Ovary (tissue), 9 donors: Measurements from ENCODE around the gene EMILIN2. TPM values are rescaled to one million over a fixed set of nuclear protein-coding genes. Genes with fewer than 3 reads are reported as not detected.

ENCODE experiments used
- DNase-seq, 5 donors: peaks; one replicate each; pipeline ENCODE4 v3.0.0-alpha.2; 2019 to 2020
- H3K27ac ChIP-seq, 2 donors: fragments of 200-600 bp; one replicate each; pipeline versions ENCODE4 v1.5.1 to v1.8.0; 2019 to 2022
- H3K27me3 ChIP-seq: fragments of 200-600 bp; one replicate; pipeline ENCODE4 v1.8.0; 2022
- H3K36me3 ChIP-seq: fragments of 200-600 bp; sonication (generic); one replicate; pipeline ENCODE4 v1.5.1; 2019
- H3K4me1 ChIP-seq: one replicate; pipeline ENCODE4 v1.8.1; 2013; ENCODE audit warnings: mild to moderate bottlenecking, moderate library complexity; ENCODE audit not compliant: insufficient read depth
- H3K4me3 ChIP-seq: fragments of 200-600 bp; sonication (generic); one replicate; pipeline ENCODE4 v1.5.1; 2017
- H3K9me3 ChIP-seq, 2 donors: fragments of 200-600 bp in 1 of 2; sonication (generic) in 1 of 2; one replicate each; pipeline versions ENCODE4 v1.5.1 to v1.8.1; 2013 to 2019; ENCODE audit warnings: mild to moderate bottlenecking in 1 of 2, moderate library complexity in 1 of 2
- CTCF ChIP-seq, 3 donors: fragments of 450-650 bp in 2 of 3; fragments of 200-600 bp in 1 of 3; IDR thresholded peaks; one replicate each; pipeline versions ENCODE4 v1.5.1 to v1.8.0; 2016 to 2022; ENCODE audit warnings: antibody characterized with exemption in 3 of 3, mild to moderate bottlenecking in 1 of 3
- EP300 ChIP-seq: sonication (generic); formaldehyde crosslinking; IDR thresholded peaks from one replicate; pipeline ENCODE4 v1.6.1; 2017; ENCODE audit warnings: antibody characterized with exemption
- POLR2A ChIP-seq: fragments of 450-650 bp; IDR thresholded peaks from one replicate; pipeline ENCODE4 v1.6.1; 2017; ENCODE audit warnings: antibody characterized with exemption, mild to moderate bottlenecking, moderate library complexity
- WGBS, 3 donors: extraction: QIAGEN DNeasy Blood & Tissue Kit in 1 of 3; methylation state at CpG; one replicate each; pipeline versions ENCODE4 v1.1.5 to v1.1.7; 2013 to 2017; 5-methylcytosine and 5-hydroxymethylcytosine counted together
- intact Hi-C, 4 donors: fragments of 100-400 bp; cut with DNase I; formaldehyde crosslinking; loops; one replicate each; pipeline versions ENCODE4 v1.11.0 to v1.15.1; 2022 to 2023
- polyA plus RNA-seq, 2 donors: library from polyadenylated mRNA; stranded (reverse); fragments of 200-250 nt in 1 of 2; fragments of 350-450 nt in 1 of 2; fragmentation: Illumina TruSeq in 1 of 2; extraction: RNeasy Lipid Tissue Mini Kit (QIAGEN cat#74804) in 1 of 2; gene quantifications; one replicate each; pipeline ENCODE4 v1.2.3, GENCODE V29; 2013 to 2014
- total RNA-seq, 7 donors: library from RNA; depleted of rRNA in 2 of 7; stranded (reverse); fragments of >200 nt in 2 of 7; fragmentation: NEBNext Ultra II Directional in 3 of 7; extraction: Animal tissue kit (Norgen Biotek cat#: 25700) in 3 of 7; gene quantifications; one replicate each; pipeline versions ENCODE4 v1.1.0 to v1.2.4, GENCODE V29; 2016 to 2023
- donor health status: DM: no; HTN: no; CAD: no; lungs with moderate emphysema.
- donor health status: DM: no; HTN: no; CAD: no.
- donor health status: Bipolar disorder and iron deficiency.
- donor health status: DM: yes; HTN: yes; CAD: no.
- donor health status: DM: no; HTN: no; CAD: no.
- donor health status: DM: yes; HTN: yes; CAD: no.

Gene EMILIN2
- total and polyA plus RNA-seq, 9 donors, result 16.5 to 40.4 (median 34.3) TPM

- no peak for TF ChIP-seq POLR2A
- TF ChIP-seq EP300, result no peak
- Histone ChIP-seq H3K4me1 (peaks cover 6% of the 10 kb centered on the region), H3K27me3 (no peaks in the 10 kb centered on the region), H3K9me3 (no peaks in the 10 kb centered on the region), H3K4me3 (no peak overlapping the region), H3K36me3 (no peaks in the 10 kb centered on the region), H3K27ac (peak overlapping the region in 1 of 2 donors; percentile 88)
- WGBS, 3 donors, result 43 to 68% (median 62%) methylated on average over 14 of the region's 14 CpGs
- peak in 3 of 5 donors; percentile 33 to 66 (median 58) for DNase-seq
- intact Hi-C loops, result loop anchor here in 1 of 4 donors (10.0 kb wide), 2 partner anchors 47 to 137 kb away; no protein-coding TSS in a partner anchor
These were observed 54.7 kb downstream of the EMILIN2 start for GRCh38 chr18:2901423-2901985.

DNA sequence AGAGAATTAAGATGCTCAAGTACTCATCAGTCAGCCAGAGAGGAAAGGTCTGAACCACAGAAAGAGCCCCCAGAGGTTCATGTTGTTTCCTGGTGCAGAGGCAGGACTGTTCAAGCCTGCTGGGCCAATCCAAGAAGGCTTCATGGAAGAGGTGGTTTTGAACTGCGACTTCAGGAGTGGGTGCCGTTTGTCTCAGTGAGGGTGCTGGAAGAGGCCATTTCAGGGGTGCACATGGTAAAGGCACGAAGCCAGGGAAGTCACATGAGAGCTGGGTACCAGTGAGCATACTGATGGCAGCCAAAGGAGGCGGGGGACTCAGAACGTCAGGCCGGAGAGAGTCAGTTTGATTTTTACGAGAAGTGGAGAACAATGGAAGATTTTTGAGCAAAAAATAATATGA is 55.5 kb downstream of the EMILIN2 start:
- Histone ChIP-seq H3K27me3 (no peaks in the 10 kb centered on the region), H3K9me3 (no peaks in the 10 kb centered on the region), H3K4me3 (no peak overlapping the region), H3K27ac (peak overlapping the region; percentile 66 to 88), H3K36me3 (no peaks in the 10 kb centered on the region), H3K4me1 (peaks cover 10% of the 10 kb centered on the region)
- intact Hi-C loops, result loop anchor here in 1 of 4 donors (10.0 kb wide), 2 partner anchors 48 to 138 kb away; no protein-coding TSS in a partner anchor
- DNase-seq, result peak in 1 of 5 donors; percentile 45
- WGBS, 3 donors, result 80 to 86% (median 84%) methylated on average over 7 of the region's 7 CpGs
- TF ChIP-seq EP300 (no peak), CTCF (IDR thresholded peaks at IDR 0.05) (no peak)

DNA sequence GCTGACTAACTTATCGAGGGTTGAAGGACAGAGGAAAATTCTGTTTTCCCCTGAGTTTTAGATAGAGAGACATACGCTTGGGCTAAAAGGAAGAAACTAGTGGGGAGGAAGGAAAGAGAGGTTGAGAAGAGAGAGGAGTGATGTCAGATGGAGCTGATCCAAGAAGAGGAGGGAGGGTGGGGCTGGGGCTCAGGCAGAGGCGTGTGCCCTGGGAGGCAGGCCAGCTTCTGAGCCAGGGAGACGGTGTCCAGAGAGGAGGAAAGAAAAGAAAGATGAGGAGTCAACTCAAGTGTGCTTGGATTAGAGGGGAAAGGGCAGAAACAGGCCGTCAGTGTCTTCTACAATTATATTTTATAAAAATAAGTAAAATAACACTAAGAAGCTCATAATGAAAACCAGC is 56.2 kb downstream of the EMILIN2 start:
- Histone ChIP-seq H3K4me1 (peaks cover 11% of the 10 kb centered on the region), H3K27ac (peak overlapping the region; percentile 66 to 88), H3K4me3 (no peak overlapping the region), H3K9me3 (no peaks in the 10 kb centered on the region), H3K36me3 (no peaks in the 10 kb centered on the region), H3K27me3 (no peaks in the 10 kb centered on the region)
- intact Hi-C loops, result loop anchor here in 1 of 4 donors (10.0 kb wide), 2 partner anchors 48 to 138 kb away; no protein-coding TSS in a partner anchor
- peak; percentile 83 to 89 (median 87) for DNase-seq
- WGBS, 3 donors, result 1 to 9% (median 2%) methylated on average over 5 of the region's 5 CpGs
- TF ChIP-seq CTCF (IDR thresholded peaks at IDR 0.05), result no peak
- peak; percentile 19 for TF ChIP-seq POLR2A

- peak overlapping the region; percentile 66 for H3K4me3 ChIP-seq
- peaks cover 7% of the 10 kb centered on the region for H3K4me1 ChIP-seq
- H3K27ac ChIP-seq, result peak overlapping the region; percentile 78 to 87
- no peaks in the 10 kb centered on the region for H3K36me3 ChIP-seq
- H3K27me3 ChIP-seq, result no peaks in the 10 kb centered on the region
- DNase-seq, result peak; percentile 79 to 87 (median 83)
- no peaks in the 10 kb centered on the region for H3K9me3 ChIP-seq
- intact Hi-C loops, result loop anchor here in 2 of 4 donors (2.0 to 10.0 kb wide), 3 partner anchors 51 to 141 kb away; no protein-coding TSS in a partner anchor
- 4 to 10% (median 6%) methylated on average over 64 to 92 of the region's 92 CpGs for WGBS, 3 donors
- peak; percentile 64 for TF ChIP-seq POLR2A
- TF ChIP-seq EP300, result no peak
- TF ChIP-seq CTCF (IDR thresholded peaks at IDR 0.05), result no peak
These were observed 59.3 kb downstream of the EMILIN2 start for GRCh38 chr18:2905854-2906703.
